ENCODE data around the gene MRPS5. TPM values are rescaled to one million over a fixed set of nuclear protein-coding genes. Genes with fewer than 3 reads are reported as not detected.
"Not testable (repeated sequence)": the region's sequence is repeated elsewhere in the genome, so short reads cannot be mapped to it uniquely, and the experiment has no call there.

MRPS5 gene
- 56.3 and 62.7 TPM in 2 replicates for total RNA-seq

GRCh38 chr2:95121407-95122196, at the start of gene MRPS5:
Gene MRPS5 (minus strand): TSS chr2:95121808. CDS start chr2:95121791, 17 bp downstream.
- peak; percentile 78 for DNase-seq

- DNase-seq: no peak
Measured at GRCh38 chr2:95166065-95166763, 44.6 kb upstream of the MRPS5 start.

- peak; percentile 99 for DNase-seq
Measured at GRCh38 chr2:95165371-95166064, 43.9 kb upstream of the MRPS5 start, which contains the start of gene ZNF2. Gene ZNF2 (plus strand): TSS chr2:95165809. CDS start chr2:95176227, 10,418 bp downstream.

GRCh38 chr2:95165030-95165370, 43.4 kb upstream of the MRPS5 start:
- DNase-seq: no peak

GRCh38 chr2:95159690-95160449, 38.3 kb upstream of the MRPS5 start, which contains the start of gene ZNF514:
Gene ZNF514 (minus strand): TSS chr2:95159848. CDS start chr2:95153253, 6,595 bp downstream.
- peak; percentile 77 for DNase-seq

GRCh38 chr2:95158891-95159619, 37.4 kb upstream of the MRPS5 start:
- DNase-seq: peak; percentile 47

- DNase-seq: no peak
Measured at GRCh38 chr2:95158441-95158840, 36.8 kb upstream of the MRPS5 start.

- no peak for DNase-seq
Measured at GRCh38 chr2:95149397-95149984, 27.9 kb upstream of the MRPS5 start.

GRCh38 chr2:95143838-95144237, 22.2 kb upstream of the MRPS5 start:
- no peak for DNase-seq

- DNase-seq: no peak
Measured at GRCh38 chr2:95138702-95139101, 17.1 kb upstream of the MRPS5 start.

- DNase-seq: no peak
Measured at GRCh38 chr2:95122197-95122551, 566 bp upstream of the MRPS5 start.

- no peak for DNase-seq
Measured at GRCh38 chr2:95121093-95121406, 558 bp downstream of the MRPS5 start.

GRCh38 chr2:95115418-95115817, 6.2 kb downstream of the MRPS5 start:
- peak; percentile 83 for DNase-seq

GRCh38 chr2:95113464-95113863, 8.1 kb downstream of the MRPS5 start:
- DNase-seq: no peak

- no peak for DNase-seq
Measured at GRCh38 chr2:95110395-95110794, 11.2 kb downstream of the MRPS5 start.

GRCh38 chr2:95109260-95109659, 12.3 kb downstream of the MRPS5 start:
- no peak for DNase-seq

- no peak for DNase-seq
Measured at GRCh38 chr2:95106081-95106480, 15.5 kb downstream of the MRPS5 start.

GRCh38 chr2:95104606-95105005, 17.0 kb downstream of the MRPS5 start:
- DNase-seq: no peak

- no peak for DNase-seq
Measured at GRCh38 chr2:95099910-95100309, 21.7 kb downstream of the MRPS5 start.

- DNase-seq: not testable (repeated sequence)
Measured at GRCh38 chr2:95098273-95098672, 23.3 kb downstream of the MRPS5 start.

GRCh38 chr2:95091885-95092555, 29.6 kb downstream of the MRPS5 start:
- no peak for DNase-seq

Data from dermis blood vessel endothelial cell (primary cell).